Activated naive CD4-positive, alpha-beta T cell treated with anti-CD3 and anti-CD28 coated beads for 36 hours (primary cell): ENCODE data around the gene XXYLT1. TPM values are rescaled to one million over a fixed set of nuclear protein-coding genes. Genes with fewer than 3 reads are reported as not detected.
A peak's percentile ranks its signal among the peaks of the same experiment; 100 is the strongest.
"Not testable (repeated sequence)": the region's sequence is repeated elsewhere in the genome, so short reads cannot be mapped to it uniquely, and the experiment has no call there.

ENCODE experiments used
- CTCF ChIA-PET: fragments of 350-600 bp; sonication (Branson Sonifier 250); formaldehyde crosslinking; loops from one replicate; lab custom pipeline; 2021; ENCODE audit warnings: antibody characterized with exemption; lab: Charles Lee
- DNase-seq: peaks from one replicate; pipeline ENCODE4 v3.0.0-alpha.2; 2020
- H3K27ac Mint-ChIP-seq: one replicate; pipeline ENCODE4 v1.8.0; 2021; ENCODE audit warnings: mild to moderate bottlenecking, mixed read lengths
- H3K27me3 Mint-ChIP-seq: one replicate; pipeline ENCODE4 v1.8.0; 2021; ENCODE audit warnings: low read depth, mixed read lengths
- H3K36me3 Mint-ChIP-seq: one replicate; pipeline ENCODE4 v1.8.0; 2021; ENCODE audit warnings: low read depth, mixed read lengths
- H3K4me1 Mint-ChIP-seq: one replicate; pipeline ENCODE4 v1.8.0; 2021; ENCODE audit warnings: low read depth, mixed read lengths
- H3K4me3 Mint-ChIP-seq: one replicate; pipeline ENCODE4 v1.8.0; 2021; ENCODE audit warnings: mild to moderate bottlenecking, moderate library complexity, mixed read lengths
- H3K9me3 Mint-ChIP-seq: one replicate; pipeline ENCODE4 v1.8.0; 2021; ENCODE audit warnings: mixed read lengths
- intact Hi-C: fragments of 100-400 bp; cut with micrococcal nuclease; formaldehyde crosslinking; loops from one replicate; pipeline ENCODE4 v1.15.1; 2023
- total RNA-seq, 2 experiments: library from RNA; stranded (reverse); gene quantifications; one replicate each; pipeline ENCODE4 v1.2.3, GENCODE V29; 2021

XXYLT1 gene
- 1 to 10 TPM; 1.8 to 2.5 TPM for total RNA-seq

DNA sequence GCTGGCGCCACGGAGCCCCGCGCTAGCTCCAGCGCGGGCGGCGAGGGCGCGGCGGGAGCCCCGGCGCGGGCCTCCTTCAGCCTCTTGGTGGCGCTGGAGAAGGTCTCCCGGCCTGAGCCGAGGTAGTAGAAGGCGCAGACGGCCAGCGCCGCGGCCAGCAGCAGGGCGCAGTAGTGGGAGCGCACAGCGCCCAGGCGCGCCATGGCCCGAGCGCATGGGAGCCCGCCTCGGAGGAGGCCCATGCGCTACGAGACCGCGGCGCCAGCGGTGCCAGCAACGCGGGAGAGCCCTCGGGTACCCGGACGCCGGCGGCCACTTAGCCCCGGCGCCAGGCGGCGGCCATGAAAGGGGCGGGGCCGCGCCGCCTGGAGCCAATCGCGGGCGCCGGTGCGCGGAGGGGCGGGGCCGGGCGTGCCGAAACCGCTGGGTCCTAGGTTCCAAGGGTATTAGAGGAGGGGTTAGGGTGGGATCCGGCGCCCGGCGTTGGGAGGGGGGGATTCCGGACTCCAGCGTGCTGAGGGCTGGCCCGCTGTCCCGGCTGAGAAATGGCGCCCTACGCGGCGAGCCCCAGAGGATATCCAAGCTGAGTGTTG, at the start of gene XXYLT1:
Gene XXYLT1 (minus strand): TSS at position 343 of the 593 bp plus-strand sequence. CDS start 101 bp downstream, at position 242.
- peaks cover 20% of the 10 kb centered on the region for H3K4me1 Mint-ChIP-seq
- no peaks in the 10 kb centered on the region for H3K9me3 Mint-ChIP-seq
- H3K27ac Mint-ChIP-seq, result no peak within 1 kb of the TSS
- no peaks in the 10 kb centered on the region for H3K27me3 Mint-ChIP-seq
- DNase-seq, result peak; percentile 89
- peak within 1 kb of the TSS; percentile 83 for H3K4me3 Mint-ChIP-seq
- no peaks in the 10 kb centered on the region for H3K36me3 Mint-ChIP-seq
- intact Hi-C loops, result loop anchor here (1.0 to 10.0 kb wide), 11 partner anchors 172 to 638 kb away; partner anchors contain the start of genes ACAP2, PPP1R2 and TNK2
- CTCF ChIA-PET, result interaction anchor here (0.5 to 4.1 kb wide), 55 partner anchors 9 to 623 kb away, joined by 3 to 71 read pairs (median 5); partner anchors contain the start of genes ACAP2, APOD, FAM43A and LSG1

DNA sequence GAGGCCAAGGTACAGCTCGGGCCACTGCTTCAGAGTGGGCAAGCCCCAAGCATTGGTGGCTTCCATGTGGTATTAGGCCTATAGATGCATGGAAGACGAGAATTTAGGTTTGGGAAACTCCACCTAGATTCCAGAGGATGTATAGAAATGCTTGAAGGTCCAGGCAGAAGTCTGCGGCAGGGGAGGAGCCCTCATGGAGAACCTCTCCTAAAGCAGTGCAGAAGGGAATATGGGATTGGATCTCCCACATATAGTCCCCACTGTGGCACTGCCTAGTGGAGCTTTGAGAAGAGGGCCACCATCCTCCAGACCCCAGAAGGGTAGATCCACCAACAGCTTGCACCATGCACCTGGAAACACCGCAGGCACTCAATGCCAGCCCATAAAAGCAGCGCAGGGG, 48.1 kb upstream of the XXYLT1 start:
- H3K27ac Mint-ChIP-seq, result no peak overlapping the region
- H3K4me1 Mint-ChIP-seq, result peaks cover 10% of the 10 kb centered on the region
- peak; percentile 7 for DNase-seq
- intact Hi-C loops, result no loop called here
- CTCF ChIA-PET, result no interaction called here
- H3K27me3 Mint-ChIP-seq, result no peaks in the 10 kb centered on the region
- H3K36me3 Mint-ChIP-seq, result peaks cover 38% of the 10 kb centered on the region
- no peak overlapping the region for H3K4me3 Mint-ChIP-seq
- peaks cover 12% of the 10 kb centered on the region for H3K9me3 Mint-ChIP-seq

GRCh38 chr3:195312714-195313113, 41.8 kb upstream of the XXYLT1 start:
- Mint-ChIP-seq H3K36me3 (no peaks in the 10 kb centered on the region), H3K4me3 (no peak overlapping the region), H3K27ac (no peak overlapping the region), H3K9me3 (no peaks in the 10 kb centered on the region), H3K27me3 (no peaks in the 10 kb centered on the region), H3K4me1 (no peaks in the 10 kb centered on the region)
- CTCF ChIA-PET, result no interaction called here
- intact Hi-C loops, result no loop called here
- no peak for DNase-seq

DNA sequence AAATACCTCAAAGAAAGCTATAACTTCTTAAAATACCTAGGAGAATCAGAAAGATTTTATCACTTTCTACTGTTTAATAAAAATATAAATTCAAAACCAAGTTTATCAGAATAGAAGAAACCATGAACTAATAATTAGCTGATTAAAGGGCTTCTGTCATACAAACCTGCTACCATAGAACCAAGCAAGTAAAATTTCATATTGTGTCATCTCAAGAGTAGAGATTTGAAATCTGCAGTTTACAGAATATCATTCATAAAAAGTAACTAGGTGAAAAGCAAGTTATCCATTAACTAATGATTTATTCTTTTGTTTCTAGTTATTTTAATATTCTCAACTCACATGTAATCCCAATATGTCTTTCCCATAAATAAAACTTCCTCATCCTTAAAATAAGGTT, 36.8 kb upstream of the XXYLT1 start:
- no peaks in the 10 kb centered on the region for H3K9me3 Mint-ChIP-seq
- no peaks in the 10 kb centered on the region for H3K4me1 Mint-ChIP-seq
- DNase-seq, result no peak
- H3K27me3 Mint-ChIP-seq, result no peaks in the 10 kb centered on the region
- intact Hi-C loops, result no loop called here
- CTCF ChIA-PET, result no interaction called here
- H3K27ac Mint-ChIP-seq, result no peak overlapping the region
- peaks cover 3% of the 10 kb centered on the region for H3K36me3 Mint-ChIP-seq
- no peak overlapping the region for H3K4me3 Mint-ChIP-seq

GRCh38 chr3:195306369-195306768, 35.4 kb upstream of the XXYLT1 start:
- no peaks in the 10 kb centered on the region for H3K9me3 Mint-ChIP-seq
- H3K36me3 Mint-ChIP-seq, result peaks cover 8% of the 10 kb centered on the region
- DNase-seq, result no peak
- H3K27me3 Mint-ChIP-seq, result no peaks in the 10 kb centered on the region
- intact Hi-C loops, result no loop called here
- no peaks in the 10 kb centered on the region for H3K4me1 Mint-ChIP-seq
- CTCF ChIA-PET, result no interaction called here
- H3K4me3 Mint-ChIP-seq, result no peak overlapping the region
- no peak overlapping the region for H3K27ac Mint-ChIP-seq

GRCh38 chr3:195302431-195302830, 31.5 kb upstream of the XXYLT1 start:
- H3K27me3 Mint-ChIP-seq, result no peaks in the 10 kb centered on the region
- no peak overlapping the region for H3K27ac Mint-ChIP-seq
- H3K4me3 Mint-ChIP-seq, result no peak overlapping the region
- no peak for DNase-seq
- intact Hi-C loops, result no loop called here
- H3K4me1 Mint-ChIP-seq, result no peaks in the 10 kb centered on the region
- H3K9me3 Mint-ChIP-seq, result no peaks in the 10 kb centered on the region
- CTCF ChIA-PET, result interaction anchor here (1.4 kb wide), 1 partner anchor 31 kb away, joined by 5 read pairs; the partner anchor contains the start of gene XXYLT1
- H3K36me3 Mint-ChIP-seq, result peaks cover 10% of the 10 kb centered on the region

DNA sequence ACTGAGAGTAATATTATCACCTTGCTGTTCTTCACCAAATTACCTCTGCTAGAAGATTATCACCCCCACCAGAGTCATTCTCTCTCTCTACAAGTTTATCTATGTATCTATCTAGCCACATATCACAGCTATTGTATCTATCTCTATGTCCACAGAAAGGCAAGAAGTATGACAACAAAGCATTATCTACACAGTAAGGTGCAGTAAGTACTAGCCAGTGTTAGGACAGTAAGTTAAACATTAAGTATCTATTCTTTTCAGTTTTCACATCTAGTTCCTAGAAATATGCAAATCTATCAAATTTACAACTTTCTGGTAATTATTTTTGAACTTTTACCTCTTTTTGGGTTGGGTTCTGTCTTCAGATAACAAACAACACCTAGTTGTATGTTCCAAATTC, 26.5 kb upstream of the XXYLT1 start:
- Mint-ChIP-seq H3K27me3 (no peaks in the 10 kb centered on the region), H3K27ac (no peak overlapping the region), H3K36me3 (peaks cover 8% of the 10 kb centered on the region), H3K4me1 (no peaks in the 10 kb centered on the region), H3K9me3 (no peaks in the 10 kb centered on the region), H3K4me3 (no peak overlapping the region)
- CTCF ChIA-PET, result no interaction called here
- intact Hi-C loops, result no loop called here
- no peak for DNase-seq

DNA sequence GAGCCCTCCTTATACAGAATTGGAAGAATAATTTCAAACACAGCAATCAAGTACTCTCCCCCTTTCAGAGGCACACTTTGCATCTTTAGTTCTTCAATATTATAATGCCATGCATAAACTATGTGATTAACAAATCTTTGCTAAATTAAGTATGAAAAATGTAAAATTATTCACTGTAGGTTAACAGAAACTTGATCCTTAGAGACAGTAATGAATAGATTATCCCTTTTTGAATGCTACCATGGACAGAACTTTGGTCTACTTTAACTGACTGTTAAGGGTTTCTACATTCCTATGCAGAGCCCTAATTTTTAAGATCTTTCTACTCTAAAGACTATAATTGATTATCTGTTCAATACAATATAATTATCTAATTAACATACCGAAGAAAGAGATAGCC, 25.7 kb upstream of the XXYLT1 start:
- H3K36me3 Mint-ChIP-seq, result peaks cover 8% of the 10 kb centered on the region
- intact Hi-C loops, result no loop called here
- H3K9me3 Mint-ChIP-seq, result no peaks in the 10 kb centered on the region
- DNase-seq, result no peak
- H3K4me3 Mint-ChIP-seq, result no peak overlapping the region
- no peaks in the 10 kb centered on the region for H3K4me1 Mint-ChIP-seq
- CTCF ChIA-PET, result no interaction called here
- H3K27me3 Mint-ChIP-seq, result no peaks in the 10 kb centered on the region
- H3K27ac Mint-ChIP-seq, result peak overlapping the region; percentile 50

DNA sequence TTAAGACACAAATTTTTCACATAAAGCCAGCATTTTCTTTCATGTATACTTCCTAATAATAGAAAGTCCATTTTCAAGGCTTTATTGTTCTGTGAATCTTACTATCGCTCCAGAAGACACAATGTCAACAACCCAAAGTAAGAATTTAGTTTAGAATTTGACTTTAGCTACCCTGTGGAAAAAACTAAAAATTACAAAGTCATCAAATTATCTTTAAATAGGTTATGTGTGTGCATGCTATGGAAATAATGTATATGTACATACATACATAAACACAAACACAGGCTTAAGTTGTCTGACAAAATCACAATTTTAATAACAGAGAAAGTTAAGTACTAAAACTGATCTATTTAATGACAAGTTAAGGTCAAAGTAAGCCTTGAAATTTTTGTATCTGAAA, 20.2 kb upstream of the XXYLT1 start:
- H3K36me3 Mint-ChIP-seq, result peaks cover 6% of the 10 kb centered on the region
- no peak overlapping the region for H3K4me3 Mint-ChIP-seq
- no peak overlapping the region for H3K27ac Mint-ChIP-seq
- DNase-seq, result no peak
- intact Hi-C loops, result no loop called here
- H3K27me3 Mint-ChIP-seq, result no peaks in the 10 kb centered on the region
- no peaks in the 10 kb centered on the region for H3K9me3 Mint-ChIP-seq
- CTCF ChIA-PET, result interaction anchor here (1.4 kb wide), 1 partner anchor 20 kb away, joined by 4 read pairs; the partner anchor contains the start of gene XXYLT1
- no peaks in the 10 kb centered on the region for H3K4me1 Mint-ChIP-seq

DNA sequence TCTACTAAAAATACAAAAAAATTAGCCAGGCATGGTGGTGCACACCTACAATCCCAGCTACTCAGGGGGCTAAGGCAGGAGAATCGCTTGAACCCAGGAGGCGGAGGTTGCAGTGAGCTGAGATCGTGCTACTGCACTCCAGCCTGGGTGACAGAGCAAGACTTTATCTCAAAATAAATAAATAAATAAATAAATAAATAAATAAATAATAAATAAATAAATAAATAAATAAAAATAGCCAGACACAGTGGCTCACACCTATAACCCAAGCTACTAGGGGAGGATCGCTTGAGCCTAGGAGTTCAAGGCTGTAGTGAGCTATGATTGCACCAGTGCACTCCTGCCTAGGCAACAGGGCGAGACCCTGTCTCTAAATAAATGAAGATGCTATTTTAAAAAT, 19.7 kb upstream of the XXYLT1 start:
- H3K4me1 Mint-ChIP-seq, DNase-seq, H3K36me3 Mint-ChIP-seq, H3K27ac Mint-ChIP-seq, H3K4me3 Mint-ChIP-seq, H3K27me3 Mint-ChIP-seq, H3K9me3 Mint-ChIP-seq, intact Hi-C loops: not testable (repeated sequence)
- CTCF ChIA-PET, result interaction anchor here (1.4 kb wide), 1 partner anchor 19 kb away, joined by 4 read pairs; the partner anchor contains the start of gene XXYLT1

- H3K4me1 Mint-ChIP-seq, result peaks cover 9% of the 10 kb centered on the region
- H3K27ac Mint-ChIP-seq, result no peak overlapping the region
- H3K9me3 Mint-ChIP-seq, result no peaks in the 10 kb centered on the region
- peaks cover 7% of the 10 kb centered on the region for H3K36me3 Mint-ChIP-seq
- intact Hi-C loops, result no loop called here
- CTCF ChIA-PET, result interaction anchor here (0.6 kb wide), 1 partner anchor 232 kb away, joined by 3 read pairs; no protein-coding TSS in a partner anchor
- H3K4me3 Mint-ChIP-seq, result no peak overlapping the region
- no peaks in the 10 kb centered on the region for H3K27me3 Mint-ChIP-seq
- DNase-seq, result no peak
These were observed 15.3 kb upstream of the XXYLT1 start for GRCh38 chr3:195286115-195286872.

DNA sequence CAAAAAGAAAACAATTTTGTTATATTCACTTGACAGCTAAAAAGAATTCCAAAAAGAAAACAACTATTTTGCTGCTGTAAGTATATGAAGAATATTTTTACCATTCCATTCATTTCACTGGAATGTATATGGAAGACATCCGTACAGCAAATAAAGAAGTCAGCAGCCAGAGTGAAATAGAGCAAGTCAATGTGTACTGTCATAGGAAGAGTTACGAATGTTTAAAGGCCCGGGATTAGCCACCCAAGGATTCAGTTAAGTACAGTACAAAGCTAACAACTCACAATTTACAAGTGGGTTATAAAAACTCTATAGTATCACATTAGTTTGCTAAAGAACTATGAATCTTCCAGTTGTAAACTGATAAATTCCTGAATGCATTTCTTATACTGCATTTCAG, 14.4 kb upstream of the XXYLT1 start:
- CTCF ChIA-PET, result interaction anchor here (1.0 to 3.4 kb wide), 3 partner anchors 12 to 235 kb away, joined by 3 to 18 read pairs (median 3); partner anchors contain the start of gene XXYLT1
- H3K27ac Mint-ChIP-seq, result no peak overlapping the region
- DNase-seq, result no peak
- peaks cover 7% of the 10 kb centered on the region for H3K36me3 Mint-ChIP-seq
- intact Hi-C loops, result no loop called here
- H3K9me3 Mint-ChIP-seq, result no peaks in the 10 kb centered on the region
- no peaks in the 10 kb centered on the region for H3K27me3 Mint-ChIP-seq
- H3K4me3 Mint-ChIP-seq, result no peak overlapping the region
- peaks cover 9% of the 10 kb centered on the region for H3K4me1 Mint-ChIP-seq
